Activated CD4-positive, alpha-beta memory T cell treated with anti-CD3 and anti-CD28 coated beads for 36 hours (primary cell): ENCODE data around the gene THADA. TPM values are rescaled to one million over a fixed set of nuclear protein-coding genes. Genes with fewer than 3 reads are reported as not detected.
A peak's percentile ranks its signal among the peaks of the same experiment; 100 is the strongest.

ENCODE experiments used
- CTCF ChIA-PET: fragments of 350-600 bp; sonication (Branson Sonifier 250); formaldehyde crosslinking; loops from one replicate; lab custom pipeline; 2021; ENCODE audit warnings: antibody characterized with exemption, inconsistent platforms; lab: Charles Lee
- POLR2A ChIA-PET: fragments of 350-600 bp; sonication (Branson Sonifier 250); formaldehyde crosslinking; loops from one replicate; lab custom pipeline; 2021; ENCODE audit warnings: antibody characterized with exemption; lab: Charles Lee
- DNase-seq: peaks from one replicate; pipeline ENCODE4 v3.0.0-alpha.2; 2020
- H3K27ac Mint-ChIP-seq: one replicate; pipeline ENCODE4 v1.8.0; 2021; ENCODE audit warnings: mixed read lengths
- H3K27me3 Mint-ChIP-seq: one replicate; pipeline ENCODE4 v1.8.0; 2021; ENCODE audit warnings: mixed read lengths
- H3K36me3 Mint-ChIP-seq: one replicate; pipeline ENCODE4 v1.8.0; 2021; ENCODE audit warnings: mixed read lengths
- H3K4me1 Mint-ChIP-seq: one replicate; pipeline ENCODE4 v1.8.0; 2021; ENCODE audit warnings: low read depth, mixed read lengths
- H3K4me3 Mint-ChIP-seq: one replicate; pipeline ENCODE4 v1.8.0; 2021; ENCODE audit warnings: mild to moderate bottlenecking, mixed read lengths
- H3K9me3 Mint-ChIP-seq: one replicate; pipeline ENCODE4 v1.8.0; 2021; ENCODE audit warnings: mixed read lengths
- intact Hi-C: fragments of 100-400 bp; cut with micrococcal nuclease; formaldehyde crosslinking; loops from one replicate; pipeline ENCODE4 v1.15.1; 2023
- total RNA-seq, 2 experiments: library from RNA; stranded (reverse); gene quantifications; one replicate each; pipeline ENCODE4 v1.2.3, GENCODE V29; 2021

THADA gene
- total RNA-seq, 2 experiments from 2014 or later = 39.0 to 46.6 TPM

- Mint-ChIP-seq H3K4me3 (no peak overlapping the region), H3K9me3 (no peaks in the 10 kb centered on the region), H3K27me3 (no peaks in the 10 kb centered on the region), H3K36me3 (peaks cover 12% of the 10 kb centered on the region), H3K27ac (peak overlapping the region; percentile 52), H3K4me1 (peaks cover 45% of the 10 kb centered on the region)
- ChIA-PET CTCF (interaction anchor here (0.9 kb wide), 1 partner anchor 393 kb away, joined by 3 read pairs; no protein-coding TSS in a partner anchor), POLR2A (no interaction called here)
- intact Hi-C loops = loop anchor here (10.0 kb wide), 1 partner anchor 45 kb away; no protein-coding TSS in a partner anchor
- no peak for DNase-seq
Observed at GRCh38 chr2:43519643-43520221, 76.1 kb downstream of the THADA start.

DNA sequence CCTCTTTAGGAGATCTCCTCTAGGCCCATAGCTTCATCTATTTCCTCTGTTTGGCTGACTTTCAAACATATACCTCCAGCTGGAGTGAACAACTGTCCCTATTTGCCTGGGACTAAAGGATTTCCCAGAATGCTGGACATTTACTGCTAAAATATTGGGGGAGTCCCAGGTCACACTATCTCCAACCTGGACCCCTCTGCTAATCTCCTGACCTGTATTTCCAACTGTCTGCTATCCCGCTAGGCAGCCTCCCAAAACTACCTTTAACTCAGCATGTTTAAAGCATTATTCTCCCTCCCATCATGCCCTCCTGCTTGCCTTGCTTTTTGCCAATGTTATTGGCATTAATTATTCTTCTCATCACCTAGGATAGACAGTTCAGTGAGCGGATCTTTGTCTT, 77.1 kb downstream of the THADA start:
- peaks cover 44% of the 10 kb centered on the region for H3K4me1 Mint-ChIP-seq
- H3K27ac Mint-ChIP-seq = peak overlapping the region; percentile 57
- no peaks in the 10 kb centered on the region for H3K9me3 Mint-ChIP-seq
- POLR2A ChIA-PET = no interaction called here
- peaks cover 5% of the 10 kb centered on the region for H3K36me3 Mint-ChIP-seq
- intact Hi-C loops = loop anchor here (10.0 kb wide), 1 partner anchor 46 kb away; no protein-coding TSS in a partner anchor
- DNase-seq = no peak
- no peaks in the 10 kb centered on the region for H3K27me3 Mint-ChIP-seq
- CTCF ChIA-PET = interaction anchor here (1.8 kb wide), 1 partner anchor 58 kb away, joined by 8 read pairs; no protein-coding TSS in a partner anchor
- H3K4me3 Mint-ChIP-seq = no peak overlapping the region

- no peak for DNase-seq
- intact Hi-C loops = loop anchor here (10.0 kb wide), 1 partner anchor 47 kb away; no protein-coding TSS in a partner anchor
- ChIA-PET CTCF (interaction anchor here (1.8 kb wide), 1 partner anchor 59 kb away, joined by 8 read pairs; no protein-coding TSS in a partner anchor), POLR2A (no interaction called here)
- no peaks in the 10 kb centered on the region for H3K27me3 Mint-ChIP-seq
- no peak overlapping the region for H3K4me3 Mint-ChIP-seq
- no peaks in the 10 kb centered on the region for H3K9me3 Mint-ChIP-seq
- H3K36me3 Mint-ChIP-seq = peaks cover 5% of the 10 kb centered on the region
- H3K27ac Mint-ChIP-seq = peak overlapping the region; percentile 14
- peaks cover 44% of the 10 kb centered on the region for H3K4me1 Mint-ChIP-seq
Observed at GRCh38 chr2:43518181-43518580, 77.7 kb downstream of the THADA start.

GRCh38 chr2:43515807-43516497, 79.9 kb downstream of the THADA start:
- POLR2A ChIA-PET = no interaction called here

GRCh38 chr2:43515248-43515647, 80.6 kb downstream of the THADA start:
- Mint-ChIP-seq H3K4me3 (no peak overlapping the region), H3K27me3 (no peaks in the 10 kb centered on the region), H3K4me1 (peaks cover 46% of the 10 kb centered on the region), H3K9me3 (no peaks in the 10 kb centered on the region), H3K36me3 (peaks cover 17% of the 10 kb centered on the region), H3K27ac (no peak overlapping the region)
- DNase-seq = no peak
- ChIA-PET POLR2A (no interaction called here), CTCF (no interaction called here)
- intact Hi-C loops = loop anchor here (10.0 kb wide), 1 partner anchor 50 kb away; no protein-coding TSS in a partner anchor

More at GRCh38 chr2:43515807-43516497, 79.9 kb downstream of the THADA start:
- Mint-ChIP-seq H3K4me3 (no peak overlapping the region), H3K36me3 (peaks cover 16% of the 10 kb centered on the region), H3K27ac (peak overlapping the region; percentile 1), H3K27me3 (no peaks in the 10 kb centered on the region), H3K4me1 (peaks cover 47% of the 10 kb centered on the region), H3K9me3 (no peaks in the 10 kb centered on the region)
- intact Hi-C loops = loop anchor here (10.0 kb wide), 1 partner anchor 49 kb away; no protein-coding TSS in a partner anchor
- DNase-seq = no peak
- CTCF ChIA-PET = no interaction called here

GRCh38 chr2:43513796-43514195, 82.0 kb downstream of the THADA start:
- Mint-ChIP-seq H3K27me3 (no peaks in the 10 kb centered on the region), H3K9me3 (no peaks in the 10 kb centered on the region), H3K27ac (no peak overlapping the region), H3K4me3 (no peak overlapping the region), H3K4me1 (peaks cover 39% of the 10 kb centered on the region), H3K36me3 (peaks cover 14% of the 10 kb centered on the region)
- intact Hi-C loops = loop anchor here (10.0 kb wide), 1 partner anchor 51 kb away; no protein-coding TSS in a partner anchor
- POLR2A ChIA-PET = no interaction called here
- CTCF ChIA-PET = no interaction called here
- DNase-seq = no peak

DNA sequence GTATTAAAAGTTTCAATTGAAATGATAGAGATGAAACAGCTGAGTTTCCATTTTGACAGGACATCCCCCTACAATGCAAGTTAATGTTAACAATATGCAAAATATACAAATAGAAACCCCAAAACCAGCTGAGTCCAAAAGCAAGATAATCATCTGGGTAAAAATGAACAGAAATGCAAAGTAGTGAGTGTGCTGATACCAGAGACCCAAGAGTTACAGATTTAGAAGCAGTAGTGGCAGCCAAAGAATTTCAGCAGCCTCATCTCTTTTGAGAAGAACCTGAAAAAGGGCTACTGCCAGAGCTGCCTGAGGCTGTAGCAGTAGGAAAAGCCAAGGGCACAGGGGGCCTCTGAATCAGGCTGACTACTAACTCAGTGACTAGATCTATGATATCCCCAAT, 82.6 kb downstream of the THADA start:
- Mint-ChIP-seq H3K36me3 (peaks cover 14% of the 10 kb centered on the region), H3K4me3 (no peak overlapping the region), H3K27ac (no peak overlapping the region), H3K4me1 (peaks cover 38% of the 10 kb centered on the region), H3K27me3 (no peaks in the 10 kb centered on the region), H3K9me3 (no peaks in the 10 kb centered on the region)
- DNase-seq = no peak
- intact Hi-C loops = loop anchor here (10.0 kb wide), 1 partner anchor 52 kb away; no protein-coding TSS in a partner anchor
- POLR2A ChIA-PET = no interaction called here
- CTCF ChIA-PET = interaction anchor here (1.5 kb wide), 1 partner anchor 64 kb away, joined by 7 read pairs; no protein-coding TSS in a partner anchor

DNA sequence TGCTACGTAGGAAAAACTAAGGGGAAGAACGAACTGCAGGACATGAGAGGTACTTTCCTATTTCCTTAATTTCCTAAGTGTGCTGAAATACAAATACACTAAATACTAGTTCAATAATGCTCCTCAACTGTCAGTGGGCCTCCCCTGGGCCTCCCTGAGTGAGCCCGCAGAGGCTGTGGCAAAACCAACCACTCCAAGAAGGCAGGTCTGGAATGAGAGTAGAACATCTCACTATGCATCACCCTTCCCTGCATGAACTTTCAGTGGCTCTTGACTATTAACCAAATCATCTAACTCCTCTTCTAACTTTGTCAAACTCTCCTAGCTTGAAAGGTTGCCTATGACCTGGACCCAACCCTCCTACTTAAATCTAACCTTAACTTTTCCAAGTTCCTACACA, 84.6 kb downstream of the THADA start:
- ChIA-PET POLR2A (no interaction called here), CTCF (interaction anchor here (0.6 kb wide), 1 partner anchor 733 kb away, joined by 3 read pairs; no protein-coding TSS in a partner anchor)
- Mint-ChIP-seq H3K4me3 (no peak overlapping the region), H3K9me3 (no peaks in the 10 kb centered on the region), H3K36me3 (peaks cover 22% of the 10 kb centered on the region), H3K27me3 (no peaks in the 10 kb centered on the region), H3K4me1 (peaks cover 37% of the 10 kb centered on the region), H3K27ac (no peak overlapping the region)
- intact Hi-C loops = loop anchor here (10.0 kb wide), 1 partner anchor 54 kb away; no protein-coding TSS in a partner anchor
- peak; percentile 24 for DNase-seq

DNA sequence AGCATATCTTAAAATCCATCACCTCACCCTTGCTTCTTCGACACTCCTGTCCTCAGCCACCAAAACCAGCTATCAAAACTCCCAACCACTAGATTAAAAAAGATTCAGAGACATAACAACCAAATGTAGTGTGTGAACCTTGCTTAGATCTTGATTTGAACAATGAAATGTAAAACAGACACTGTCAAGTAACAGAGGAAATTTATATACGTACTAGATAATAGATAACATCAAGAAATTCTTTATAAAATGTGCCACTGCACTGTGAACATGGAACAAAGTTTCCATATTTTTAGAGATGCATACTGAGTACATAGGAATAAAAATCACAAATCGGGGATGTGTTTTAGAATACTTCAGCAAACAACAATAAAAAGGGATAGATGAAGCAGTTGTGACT, 86.0 kb downstream of the THADA start:
- no peak overlapping the region for H3K4me3 Mint-ChIP-seq
- peaks cover 29% of the 10 kb centered on the region for H3K36me3 Mint-ChIP-seq
- H3K27ac Mint-ChIP-seq = no peak overlapping the region
- no peaks in the 10 kb centered on the region for H3K9me3 Mint-ChIP-seq
- POLR2A ChIA-PET = no interaction called here
- H3K27me3 Mint-ChIP-seq = no peaks in the 10 kb centered on the region
- DNase-seq = no peak
- CTCF ChIA-PET = no interaction called here
- peaks cover 28% of the 10 kb centered on the region for H3K4me1 Mint-ChIP-seq
- intact Hi-C loops = loop anchor here (5.0 to 10.0 kb wide), 2 partner anchors 32 to 55 kb away; no protein-coding TSS in a partner anchor

DNA sequence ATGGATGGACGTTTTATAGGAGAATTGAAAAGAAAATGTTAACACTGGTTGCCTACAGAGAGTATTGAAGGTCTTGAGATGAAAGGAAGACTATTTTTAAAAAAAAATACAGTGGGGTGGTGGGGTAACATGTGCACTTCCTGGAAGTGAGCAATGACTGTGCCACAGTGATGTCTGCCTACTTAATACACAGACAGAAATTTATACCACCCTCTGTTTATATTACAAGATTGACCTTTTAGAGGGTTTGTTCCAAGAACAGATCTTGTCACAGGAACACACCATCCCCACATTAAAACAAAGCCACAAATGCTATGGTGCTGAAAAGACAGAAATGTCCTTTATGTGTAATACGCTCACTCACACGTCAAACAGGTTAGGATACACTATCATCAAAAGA, 87.6 kb downstream of the THADA start:
- DNase-seq = peak; percentile 11

DNA sequence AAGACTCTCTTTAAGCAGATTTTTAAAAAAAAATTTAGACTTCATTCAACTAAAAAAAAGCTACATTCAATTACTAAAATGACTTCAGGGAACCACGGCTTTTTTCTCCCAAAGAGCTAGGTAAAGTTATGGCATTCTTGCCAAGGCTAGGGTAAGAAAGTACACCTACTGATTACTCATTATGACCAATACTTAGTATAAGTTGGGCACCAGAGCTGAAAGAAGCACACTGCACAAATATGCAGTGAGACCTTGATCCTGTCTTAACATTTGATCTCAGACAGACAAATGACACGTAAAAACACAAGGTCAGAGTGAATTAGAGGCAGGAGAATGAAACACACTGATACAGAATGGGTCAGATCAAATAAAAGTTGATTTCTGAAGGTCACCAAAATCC, 88.7 kb downstream of the THADA start:
- Mint-ChIP-seq H3K4me1 (peaks cover 28% of the 10 kb centered on the region), H3K27ac (no peak overlapping the region), H3K9me3 (no peaks in the 10 kb centered on the region), H3K36me3 (peaks cover 27% of the 10 kb centered on the region), H3K27me3 (no peaks in the 10 kb centered on the region), H3K4me3 (no peak overlapping the region)
- intact Hi-C loops = loop anchor here (5.0 kb wide), 1 partner anchor 35 kb away; no protein-coding TSS in a partner anchor
- DNase-seq = no peak
- ChIA-PET POLR2A (no interaction called here), CTCF (no interaction called here)

More for the DNA sequence above, 87.6 kb downstream of the THADA start:
- CTCF ChIA-PET = no interaction called here
- intact Hi-C loops = loop anchor here (5.0 kb wide), 1 partner anchor 34 kb away; no protein-coding TSS in a partner anchor
- Mint-ChIP-seq H3K36me3 (peaks cover 35% of the 10 kb centered on the region), H3K27me3 (no peaks in the 10 kb centered on the region), H3K4me1 (peaks cover 28% of the 10 kb centered on the region), H3K4me3 (no peak overlapping the region), H3K9me3 (no peaks in the 10 kb centered on the region), H3K27ac (peak overlapping the region; percentile 25)
- POLR2A ChIA-PET = no interaction called here

DNA sequence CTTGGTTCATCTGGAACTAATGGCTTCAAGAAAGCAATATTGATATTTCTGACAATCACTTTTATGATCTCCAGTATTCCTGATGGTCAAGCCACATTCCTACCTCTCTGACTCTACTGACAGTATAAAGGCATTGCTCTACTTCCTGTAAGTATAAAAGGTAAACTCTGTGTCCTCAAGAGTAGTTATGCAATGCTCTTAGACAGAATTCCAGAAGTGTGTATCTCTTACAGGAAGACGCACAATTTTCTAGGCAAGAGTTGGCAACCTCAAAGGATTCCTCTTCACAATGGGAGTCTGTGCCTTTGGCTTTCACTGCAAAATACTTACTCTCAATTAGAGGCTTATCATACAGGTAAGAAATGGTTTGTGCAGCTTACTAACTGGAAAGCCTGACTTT, 100.1 kb downstream of the THADA start:
- Mint-ChIP-seq H3K9me3 (no peaks in the 10 kb centered on the region), H3K27me3 (no peaks in the 10 kb centered on the region), H3K36me3 (peaks cover 40% of the 10 kb centered on the region), H3K27ac (no peak overlapping the region), H3K4me3 (no peak overlapping the region), H3K4me1 (peaks cover 1% of the 10 kb centered on the region)
- no peak for DNase-seq
- intact Hi-C loops = no loop called here
- CTCF ChIA-PET = no interaction called here
- POLR2A ChIA-PET = no interaction called here
